Body of pancreas (tissue), 4 donors: Measurements from ENCODE around the gene GABRR3. TPM values are rescaled to one million over a fixed set of nuclear protein-coding genes. Genes with fewer than 3 reads are reported as not detected.

ENCODE experiments used
- ATAC-seq: fragments of 150-250 bp; one replicate; pipeline ENCODE4 v1.9.1; 2016
- DNase-seq, 4 donors: peaks; one replicate each; pipeline ENCODE4 v3.0.0-alpha.2; 2019
- H3K27ac ChIP-seq, 4 donors: fragments of 200-600 bp; sonication (generic); 1 replicate in 3 of 4; 2 replicates in 1 of 4; pipeline versions ENCODE4 v1.5.1 to v1.6.1; 2016 to 2019; ENCODE audit warnings: mild to moderate bottlenecking in 1 of 4, mixed read lengths in 1 of 4, moderate library complexity in 1 of 4
- H3K27me3 ChIP-seq, 2 donors: fragments of 200-600 bp; sonication (generic); one replicate each; pipeline ENCODE4 v1.6.0; 2016; ENCODE audit warnings: mild to moderate bottlenecking in 1 of 2
- H3K36me3 ChIP-seq, 2 donors: fragments of 200-600 bp; sonication (generic); replicated peaks in 1 of 2; 2 replicates each; pipeline ENCODE4 v1.5.1; 2016; ENCODE audit warnings: low read depth in 2 of 2; ENCODE audit not compliant: insufficient read depth in 1 of 2
- H3K4me1 ChIP-seq: fragments of 200-600 bp; sonication (generic); one replicate; pipeline ENCODE4 v1.6.0; 2016
- H3K4me3 ChIP-seq, 2 donors: fragments of 200-600 bp; sonication (generic); 1 replicate in 1 of 2; 2 replicates in 1 of 2; pipeline ENCODE4 v1.5.1; 2016 to 2019
- H3K9me3 ChIP-seq, 3 donors: fragments of 200-600 bp; sonication (generic); 1 replicate in 2 of 3; 2 replicates in 1 of 3; pipeline ENCODE4 v1.5.1; 2016
- CTCF ChIP-seq, 7 experiments: fragments of 450-650 bp in 4 of 7; fragments of 200-600 bp in 3 of 7; sonication (generic) in 3 of 7; IDR thresholded peaks; one replicate each; pipeline ENCODE4 v1.5.1; 2016 to 2019; ENCODE audit warnings: antibody characterized with exemption in 7 of 7
- POLR2A ChIP-seq, 3 donors: fragments of 450-650 bp; IDR thresholded peaks; one replicate each; pipeline ENCODE4 v1.6.1; 2016; ENCODE audit warnings: antibody characterized with exemption in 3 of 3, mild to moderate bottlenecking in 2 of 3
- WGBS, 2 donors: methylation state at CpG; one replicate each; pipeline ENCODE4 v1.1.5; 2017; 5-methylcytosine and 5-hydroxymethylcytosine counted together
- intact Hi-C: fragments of 100-400 bp; cut with DNase I; formaldehyde crosslinking; loops from one replicate; pipeline ENCODE4 v1.15.1; 2023
- total RNA-seq, 2 donors: library from RNA; depleted of rRNA; stranded (reverse); fragments of >200 nt; gene quantifications; one replicate each; pipeline ENCODE4 v1.1.0, GENCODE V29; 2016

Gene GABRR3
- total RNA-seq: not detected

- DNase-seq (no peak), ATAC-seq (no peak)
- Histone ChIP-seq H3K36me3 (no peaks in the 10 kb centered on the region), H3K27me3 (no peaks in the 10 kb centered on the region), H3K9me3 (no peaks in the 10 kb centered on the region), H3K4me3 (no peak within 1 kb of the TSS), H3K27ac (no peak within 1 kb of the TSS), H3K4me1 (peaks cover 10% of the 10 kb centered on the region)
- WGBS, 2 donors: 17 to 22% methylated on average over 3 of the region's 3 CpGs
- TF ChIP-seq POLR2A (IDR thresholded peaks at IDR 0.05): no peak
- TF ChIP-seq CTCF (IDR thresholded peaks at IDR 0.05): no peak
- intact Hi-C loops: no loop called here
These were observed at the start of gene GABRR3 for GRCh38 chr3:98035208-98035607. Gene GABRR3 (minus strand): TSS chr3:98035315. CDS start chr3:98034987, 328 bp downstream.

- no peaks in the 10 kb centered on the region for H3K4me1 ChIP-seq
- no peak overlapping the region for H3K27ac ChIP-seq
- H3K36me3 ChIP-seq: no peaks in the 10 kb centered on the region
- TF ChIP-seq POLR2A (IDR thresholded peaks at IDR 0.05) (no peak), CTCF (IDR thresholded peaks at IDR 0.05) (no peak)
- ATAC-seq (no peak), DNase-seq (no peak)
- WGBS, 2 donors: 0 to 14% methylated on average over 1 of the region's 1 CpG
- H3K27me3 ChIP-seq: no peaks in the 10 kb centered on the region
- no peak overlapping the region for H3K4me3 ChIP-seq
- intact Hi-C loops: no loop called here
- H3K9me3 ChIP-seq: no peaks in the 10 kb centered on the region
These were observed 38.4 kb upstream of the GABRR3 start for GRCh38 chr3:98073486-98073885.

GRCh38 chr3:98070840-98071239, 35.7 kb upstream of the GABRR3 start:
- TF ChIP-seq POLR2A (IDR thresholded peaks at IDR 0.05): no peak
- no peak for TF ChIP-seq CTCF (IDR thresholded peaks at IDR 0.05)
- DNase-seq: no peak
- Histone ChIP-seq H3K4me3 (no peak overlapping the region), H3K27me3 (no peaks in the 10 kb centered on the region), H3K27ac (no peak overlapping the region), H3K4me1 (no peaks in the 10 kb centered on the region), H3K36me3 (no peaks in the 10 kb centered on the region), H3K9me3 (no peaks in the 10 kb centered on the region)
- 8 to 19% methylated on average over 2 of the region's 2 CpGs for WGBS, 2 donors
- ATAC-seq: no peak
- intact Hi-C loops: no loop called here

- Histone ChIP-seq H3K36me3 (no peaks in the 10 kb centered on the region), H3K27me3 (no peaks in the 10 kb centered on the region), H3K27ac (no peak overlapping the region), H3K9me3 (no peaks in the 10 kb centered on the region), H3K4me3 (no peak overlapping the region), H3K4me1 (no peaks in the 10 kb centered on the region)
- no peak for DNase-seq
- 38 to 41% methylated on average over 2 of the region's 2 CpGs for WGBS, 2 donors
- intact Hi-C loops: no loop called here
- no peak for ATAC-seq
- TF ChIP-seq POLR2A (IDR thresholded peaks at IDR 0.05) (no peak), CTCF (IDR thresholded peaks at IDR 0.05) (no peak)
These were observed 33.7 kb upstream of the GABRR3 start for GRCh38 chr3:98068824-98069223.

- intact Hi-C loops: no loop called here
- H3K4me3 ChIP-seq: no peak overlapping the region
- H3K36me3 ChIP-seq: no peaks in the 10 kb centered on the region
- H3K27ac ChIP-seq: no peak overlapping the region
- no peaks in the 10 kb centered on the region for H3K9me3 ChIP-seq
- WGBS, 2 donors: 33% methylated on average over 7 of the region's 7 CpGs
- TF ChIP-seq POLR2A (IDR thresholded peaks at IDR 0.05) (no peak), CTCF (IDR thresholded peaks at IDR 0.05) (no peak)
- no peaks in the 10 kb centered on the region for H3K27me3 ChIP-seq
- no peaks in the 10 kb centered on the region for H3K4me1 ChIP-seq
- no peak for DNase-seq
- ATAC-seq: no peak
These were observed 23.3 kb upstream of the GABRR3 start for GRCh38 chr3:98058244-98058960.
